Measurements from ENCODE around the gene PARP8. TPM values are rescaled to one million over a fixed set of nuclear protein-coding genes. Genes with fewer than 3 reads are reported as not detected.

Gene PARP8
- total RNA-seq, 2 experiments from 2014 or later = 36.8 to 39.2 TPM

- Histone ChIP-seq H2AFZ (ENCODE audit: low read length) (no peak overlapping the region), H3K79me2 (ENCODE audit: insufficient read depth, low read depth, low read length) (peaks cover 34% of the 10 kb centered on the region; the same call in 1 of the 2 replicates), H3K9me3 (ENCODE audit: low read length) (no peaks in the 10 kb centered on the region; the same call in 1 of the 2 replicates), H3K36me3 (ENCODE audit: insufficient read depth, low read length) (peaks cover 9% of the 10 kb centered on the region; the same call in 1 of the 2 replicates), H3K27ac (ENCODE audit: low read depth, low read length, poor library complexity, severe bottlenecking) (no peak overlapping the region), H3K4me1 (ENCODE audit: insufficient read depth, low read length, poor library complexity, severe bottlenecking) (peaks cover 17% of the 10 kb centered on the region), H3K4me2 (ENCODE audit: low read length) (no peak overlapping the region), H3K9me2 (ENCODE audit: insufficient read depth, low read length) (no peaks in the 10 kb centered on the region), H4K20me1 (ENCODE audit: insufficient read depth, low read length) (no peaks in the 10 kb centered on the region), H3K4me3 (ENCODE audit: low read depth, low read length, poor library complexity, severe bottlenecking) (no peak overlapping the region)
- no peak for DNase-seq (ENCODE audit: low spot score)
- ChIA-PET POLR2A (interaction anchor here (0.8 to 2.3 kb wide), 4 partner anchors 9 to 16 kb away, joined by 3 to 7 read pairs (median 3); no protein-coding TSS in a partner anchor), CTCF (ENCODE audit: unreplicated experiment) (no interaction called here)
- BruUV-seq (replicated peaks) = no TSS peak
- intact Hi-C loops (cut with micrococcal nuclease; ENCODE audit: unreplicated experiment) = no loop called here
- TF ChIP-seq CTCF (conservative IDR thresholded peaks at IDR 0.05; ENCODE audit: low read length) (no peak), EZH2phosphoT487 (IDR thresholded peaks at IDR 0.05; ENCODE audit: borderline replicate concordance, low read depth, low read length) (no peak)
Measured at GRCh38 chr5:50704730-50705129, 38.3 kb downstream of the PARP8 start.

DNA sequence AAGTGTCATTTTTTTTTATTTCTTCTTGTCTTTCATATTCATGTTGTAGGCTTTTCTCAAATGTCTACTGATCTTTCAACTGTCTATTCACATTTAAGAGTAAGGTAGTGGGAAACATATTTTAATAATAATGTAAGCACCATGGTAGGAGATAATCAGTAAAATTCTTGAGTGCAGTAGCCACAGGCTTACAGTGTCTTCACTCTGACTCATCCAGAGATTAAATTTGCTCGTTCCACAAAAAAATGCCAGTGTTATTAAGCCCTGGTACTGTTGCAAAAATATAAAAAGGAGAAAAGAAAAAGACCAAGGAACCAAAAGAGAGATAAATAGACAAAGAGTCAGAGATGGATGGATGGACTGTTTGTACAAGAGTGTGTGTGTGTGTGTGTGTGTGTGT, 43.0 kb downstream of the PARP8 start:
- Histone ChIP-seq H3K36me3 (ENCODE audit: insufficient read depth, low read length) (no peaks in the 10 kb centered on the region), H2AFZ (ENCODE audit: low read length) (no peak overlapping the region), H3K4me2 (ENCODE audit: low read length) (no peak overlapping the region), H3K9me2 (ENCODE audit: insufficient read depth, low read length) (no peaks in the 10 kb centered on the region), H3K79me2 (ENCODE audit: insufficient read depth, low read depth, low read length) (peaks cover 43% of the 10 kb centered on the region; the same call in 1 of the 2 replicates), H4K20me1 (ENCODE audit: insufficient read depth, low read length) (no peaks in the 10 kb centered on the region), H3K27ac (ENCODE audit: low read depth, low read length, poor library complexity, severe bottlenecking) (no peak overlapping the region), H3K4me3 (ENCODE audit: low read depth, low read length, poor library complexity, severe bottlenecking) (no peak overlapping the region), H3K9me3 (ENCODE audit: low read length) (no peaks in the 10 kb centered on the region), H3K4me1 (ENCODE audit: insufficient read depth, low read length, poor library complexity, severe bottlenecking) (peaks cover 26% of the 10 kb centered on the region)
- no TSS peak for BruUV-seq (replicated peaks)
- ChIA-PET CTCF (ENCODE audit: unreplicated experiment) (no interaction called here), POLR2A (no interaction called here)
- no peak for TF ChIP-seq CTCF (conservative IDR thresholded peaks at IDR 0.05; ENCODE audit: low read length)
- no peak for TF ChIP-seq EZH2phosphoT487 (IDR thresholded peaks at IDR 0.05; ENCODE audit: borderline replicate concordance, low read depth, low read length)
- intact Hi-C loops (cut with micrococcal nuclease; ENCODE audit: unreplicated experiment) = no loop called here
- no peak for DNase-seq (ENCODE audit: low spot score)

- Histone ChIP-seq H3K36me3 (ENCODE audit: insufficient read depth, low read length) (no peaks in the 10 kb centered on the region), H3K4me3 (ENCODE audit: low read depth, low read length, poor library complexity, severe bottlenecking) (peak overlapping the region; percentile 44), H4K20me1 (ENCODE audit: insufficient read depth, low read length) (no peaks in the 10 kb centered on the region), H2AFZ (ENCODE audit: low read length) (0 out of 2 replicates have a peak overlapping the region, but pooled peaks have one; percentile 1), H3K9me2 (ENCODE audit: insufficient read depth, low read length) (no peaks in the 10 kb centered on the region), H3K4me2 (ENCODE audit: low read length) (peak overlapping the region; percentile 63), H3K79me2 (ENCODE audit: insufficient read depth, low read depth, low read length) (peaks cover 43% of the 10 kb centered on the region; the same call in 1 of the 2 replicates), H3K4me1 (ENCODE audit: insufficient read depth, low read length, poor library complexity, severe bottlenecking) (peaks cover 26% of the 10 kb centered on the region), H3K9me3 (ENCODE audit: low read length) (no peaks in the 10 kb centered on the region), H3K27ac (ENCODE audit: low read depth, low read length, poor library complexity, severe bottlenecking) (peak overlapping the region; percentile 47)
- ChIA-PET CTCF (ENCODE audit: unreplicated experiment) (no interaction called here), POLR2A (interaction anchor here (1.5 kb wide), 1 partner anchor 9 kb away, joined by 5 read pairs; no protein-coding TSS in a partner anchor)
- no TSS peak for BruUV-seq (replicated peaks)
- no peak for TF ChIP-seq CTCF (conservative IDR thresholded peaks at IDR 0.05; ENCODE audit: low read length)
- no peak for TF ChIP-seq EZH2phosphoT487 (IDR thresholded peaks at IDR 0.05; ENCODE audit: borderline replicate concordance, low read depth, low read length)
- intact Hi-C loops (cut with micrococcal nuclease; ENCODE audit: unreplicated experiment) = loop anchor here (5.0 kb wide), 1 partner anchor 44 kb away; the partner anchor contains the start of gene PARP8
- no peak for DNase-seq (ENCODE audit: low spot score)
Measured at GRCh38 chr5:50710838-50711237, 44.4 kb downstream of the PARP8 start.

Data from OCI-LY7 (cell line).